Vagina (tissue), 2 donors: ENCODE results near the gene ATP6V0B.

Source experiments
- POLR2A ChIP-seq, 2 donors: fragments of 450-650 bp; IDR thresholded peaks; one replicate each; pipeline ENCODE4 v1.6.1; 2017; ENCODE audit warnings: antibody characterized with exemption in 2 of 2, mild to moderate bottlenecking in 2 of 2, moderate library complexity in 2 of 2
- TF ChIP-seq, protein P1 (sequence below), 3 experiments: fragments of 450-650 bp in 2 of 3; fragments of 200-600 bp in 1 of 3; sonication (generic) in 1 of 3; IDR thresholded peaks; one replicate each; pipeline ENCODE4 v1.5.1; 2017 to 2019; ENCODE audit warnings: antibody characterized with exemption in 3 of 3, mild to moderate bottlenecking in 2 of 3, moderate library complexity in 2 of 3

DNA sequence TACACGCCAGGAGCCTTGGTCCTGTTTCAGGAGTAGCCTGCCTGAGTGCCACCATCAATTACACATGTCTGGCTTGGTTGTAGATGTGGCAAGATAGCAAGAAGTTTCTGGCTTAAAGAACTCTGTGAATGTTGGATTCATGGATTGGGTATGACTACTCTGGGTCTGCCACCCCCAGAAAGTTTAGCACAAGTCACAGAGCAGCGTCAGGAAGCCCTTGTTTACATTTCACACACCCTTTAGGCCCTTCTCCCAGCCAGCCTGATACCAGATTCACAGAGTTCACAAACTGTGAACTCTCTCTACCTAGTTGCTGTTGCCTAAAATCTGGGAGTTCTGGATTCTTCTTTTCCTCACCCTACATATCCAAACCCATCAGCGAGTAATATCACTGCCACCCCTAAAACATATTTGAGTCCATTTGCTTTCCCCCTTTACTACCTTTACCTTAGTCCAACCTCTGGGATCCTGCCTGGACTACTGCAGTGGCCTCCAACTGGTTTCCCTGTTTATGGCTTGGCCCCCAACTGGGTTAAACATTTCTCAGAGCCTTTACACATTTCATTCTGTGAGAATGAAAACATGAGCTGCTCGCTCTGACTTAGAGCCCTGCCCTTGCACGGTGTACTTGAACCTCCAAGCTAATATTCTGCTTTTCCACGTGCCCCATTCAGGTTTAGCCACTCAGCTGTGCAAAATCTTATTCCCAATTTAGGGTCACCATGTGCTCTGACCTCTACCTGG, 12.6 kb downstream of the ATP6V0B start:
- TF ChIP-seq, protein P1, sequence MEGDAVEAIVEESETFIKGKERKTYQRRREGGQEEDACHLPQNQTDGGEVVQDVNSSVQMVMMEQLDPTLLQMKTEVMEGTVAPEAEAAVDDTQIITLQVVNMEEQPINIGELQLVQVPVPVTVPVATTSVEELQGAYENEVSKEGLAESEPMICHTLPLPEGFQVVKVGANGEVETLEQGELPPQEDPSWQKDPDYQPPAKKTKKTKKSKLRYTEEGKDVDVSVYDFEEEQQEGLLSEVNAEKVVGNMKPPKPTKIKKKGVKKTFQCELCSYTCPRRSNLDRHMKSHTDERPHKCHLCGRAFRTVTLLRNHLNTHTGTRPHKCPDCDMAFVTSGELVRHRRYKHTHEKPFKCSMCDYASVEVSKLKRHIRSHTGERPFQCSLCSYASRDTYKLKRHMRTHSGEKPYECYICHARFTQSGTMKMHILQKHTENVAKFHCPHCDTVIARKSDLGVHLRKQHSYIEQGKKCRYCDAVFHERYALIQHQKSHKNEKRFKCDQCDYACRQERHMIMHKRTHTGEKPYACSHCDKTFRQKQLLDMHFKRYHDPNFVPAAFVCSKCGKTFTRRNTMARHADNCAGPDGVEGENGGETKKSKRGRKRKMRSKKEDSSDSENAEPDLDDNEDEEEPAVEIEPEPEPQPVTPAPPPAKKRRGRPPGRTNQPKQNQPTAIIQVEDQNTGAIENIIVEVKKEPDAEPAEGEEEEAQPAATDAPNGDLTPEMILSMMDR (IDR thresholded peaks at IDR 0.05), result no peak
- TF ChIP-seq POLR2A (IDR thresholded peaks at IDR 0.05), result no peak
